ENCODE data around the gene SLC39A3.

SLC39A3 gene

GRCh38 chr19:2750808-2751437, 11.1 kb upstream of the SLC39A3 start:
- no peak for DNase-seq (ENCODE audit: low read depth in 2 of 2, low spot score in 1 of 2)

- DNase-seq (ENCODE audit: low read depth in 2 of 2, low spot score in 1 of 2), result no peak
Observed at GRCh38 chr19:2747349-2747748, 7.5 kb upstream of the SLC39A3 start.

- DNase-seq (ENCODE audit: low read depth in 2 of 2, low spot score in 1 of 2), result no peak
Observed at GRCh38 chr19:2744113-2744512, 4.3 kb upstream of the SLC39A3 start.

- no peak for DNase-seq (ENCODE audit: low read depth in 2 of 2, low spot score in 1 of 2)
Observed at GRCh38 chr19:2743099-2743498, 3.3 kb upstream of the SLC39A3 start.

GRCh38 chr19:2740314-2740656, 468 bp upstream of the SLC39A3 start:
- no peak for DNase-seq (ENCODE audit: low read depth in 2 of 2, low spot score in 1 of 2)

GRCh38 chr19:2736550-2737190, 3.1 kb downstream of the SLC39A3 start:
- DNase-seq (ENCODE audit: low read depth in 2 of 2, low spot score in 1 of 2), result no peak

GRCh38 chr19:2735374-2735773, 4.4 kb downstream of the SLC39A3 start:
- no peak for DNase-seq (ENCODE audit: low read depth in 2 of 2, low spot score in 1 of 2)

GRCh38 chr19:2734589-2735288, 5.1 kb downstream of the SLC39A3 start:
- DNase-seq (ENCODE audit: low read depth in 2 of 2, low spot score in 1 of 2), result no peak

GRCh38 chr19:2733930-2734588, 5.8 kb downstream of the SLC39A3 start:
- no peak for DNase-seq (ENCODE audit: low read depth in 2 of 2, low spot score in 1 of 2)

- no peak for DNase-seq (ENCODE audit: low read depth in 2 of 2, low spot score in 1 of 2)
Observed at GRCh38 chr19:2732883-2733282, 6.9 kb downstream of the SLC39A3 start.

- DNase-seq (ENCODE audit: low read depth in 2 of 2, low spot score in 1 of 2), result no peak
Observed at GRCh38 chr19:2732157-2732725, 7.6 kb downstream of the SLC39A3 start.

- no peak for DNase-seq (ENCODE audit: low read depth in 2 of 2, low spot score in 1 of 2)
Observed at GRCh38 chr19:2731181-2731995, 8.4 kb downstream of the SLC39A3 start.

- no peak for DNase-seq (ENCODE audit: low read depth in 2 of 2, low spot score in 1 of 2)
Observed at GRCh38 chr19:2729943-2730818, 9.6 kb downstream of the SLC39A3 start.

- no peak for DNase-seq (ENCODE audit: low read depth in 2 of 2, low spot score in 1 of 2)
Observed at GRCh38 chr19:2728783-2729387, 10.9 kb downstream of the SLC39A3 start.

- DNase-seq (ENCODE audit: low read depth in 2 of 2, low spot score in 1 of 2), result no peak
Observed at GRCh38 chr19:2727640-2727944, 12.2 kb downstream of the SLC39A3 start.

- DNase-seq (ENCODE audit: low read depth in 2 of 2, low spot score in 1 of 2), result no peak
Observed at GRCh38 chr19:2726904-2727639, 12.7 kb downstream of the SLC39A3 start.

- no peak for DNase-seq (ENCODE audit: low read depth in 2 of 2, low spot score in 1 of 2)
Observed at GRCh38 chr19:2726160-2726855, 13.5 kb downstream of the SLC39A3 start.

- no peak for DNase-seq (ENCODE audit: low read depth in 2 of 2, low spot score in 1 of 2)
Observed at GRCh38 chr19:2724148-2724557, 15.7 kb downstream of the SLC39A3 start.

All from stimulated activated CD8-positive, alpha-beta memory T cell treated with anti-CD3 and anti-CD28 coated beads, Interleukin-4, amount 100 ng/mL, for 4 hours (primary cell).